ENCODE measurements around the gene CACNB4.
"Not testable (repeated sequence)": the region's sequence is repeated elsewhere in the genome, so short reads cannot be mapped to it uniquely, and the experiment has no call there.

Gene CACNB4

GRCh38 chr2:152098496-152099366, at the start of gene CACNB4:
CACNB4 (minus strand) TSS chr2:152099044.
- DNase-seq (ENCODE audit: low spot score) = no peak

DNA sequence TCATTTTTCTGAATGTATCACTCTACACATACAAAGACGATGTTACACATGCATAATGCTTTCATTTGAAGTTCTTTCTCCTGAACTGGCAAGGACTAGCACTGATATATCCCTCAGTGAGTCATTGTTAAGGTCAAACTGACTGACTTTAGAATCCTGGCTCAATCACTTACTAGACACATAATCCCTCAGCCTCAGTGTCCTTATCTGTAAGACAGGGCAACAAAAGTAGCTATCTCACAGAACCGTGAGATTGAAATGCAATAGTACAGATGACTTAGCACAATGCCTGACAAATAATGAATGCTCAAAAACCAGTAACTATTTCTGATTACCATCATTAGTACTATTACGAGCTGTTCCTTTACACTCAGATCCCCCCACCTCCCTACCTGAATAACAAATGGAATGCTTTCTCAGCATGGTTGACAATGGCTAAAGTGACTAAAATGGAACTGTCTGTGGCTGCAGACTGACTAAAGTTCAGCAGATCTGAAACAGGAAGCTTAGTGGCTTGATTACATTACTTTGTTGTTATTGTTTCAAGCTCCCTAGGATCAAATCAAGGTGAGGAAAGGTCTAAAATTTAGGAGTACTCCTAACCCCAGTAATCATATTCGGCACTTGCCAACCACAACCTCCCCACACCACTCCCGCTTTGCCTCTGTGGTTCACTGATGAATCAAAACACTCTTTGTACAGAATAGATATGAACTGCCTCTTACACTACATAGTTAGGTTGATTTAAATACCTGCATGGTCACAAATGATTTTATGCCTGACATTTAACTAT, 35.8 kb upstream of the CACNB4 start:
- DNase-seq (ENCODE audit: low spot score) = no peak

DNA sequence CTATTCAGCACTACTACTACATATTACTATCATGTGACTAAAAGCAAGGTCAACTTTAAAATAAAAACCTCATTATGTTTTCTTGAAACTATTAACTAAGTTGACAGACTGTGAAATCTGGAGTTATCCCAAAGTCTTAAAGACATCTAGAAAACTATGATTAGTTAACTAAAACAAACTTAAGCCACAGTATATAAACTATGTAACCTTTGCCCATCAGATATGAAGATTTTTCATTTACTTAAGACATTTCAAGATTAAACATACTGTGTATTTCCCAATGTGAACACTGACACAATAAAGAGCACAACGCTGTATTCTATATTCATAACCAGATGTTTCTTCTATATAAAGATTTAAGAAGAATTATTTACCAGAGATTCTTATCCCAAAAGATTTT, 33.5 kb upstream of the CACNB4 start:
- no peak for DNase-seq (ENCODE audit: low spot score)

DNA sequence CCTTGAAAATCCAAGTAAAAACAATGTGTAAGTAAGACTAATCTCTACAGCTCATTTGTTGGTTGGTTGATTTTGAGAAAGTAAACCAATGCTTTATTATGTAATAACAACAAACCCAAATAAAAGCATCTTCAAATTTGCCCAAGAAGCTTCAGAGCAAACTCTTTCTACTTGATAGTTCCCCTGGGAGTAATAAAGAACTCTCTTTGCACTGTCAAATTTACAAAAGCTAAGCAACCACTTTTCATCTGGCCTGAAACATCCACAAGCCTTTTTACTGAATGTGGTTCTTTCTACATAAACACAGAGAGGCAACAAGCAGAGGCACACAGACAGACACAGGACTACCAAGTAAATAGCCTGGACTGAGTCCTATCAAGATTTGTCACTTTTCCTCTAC, 28.8 kb upstream of the CACNB4 start:
- no peak for DNase-seq (ENCODE audit: low spot score)

GRCh38 chr2:152126664-152127063, 27.8 kb upstream of the CACNB4 start:
- no peak for DNase-seq (ENCODE audit: low spot score)

DNA sequence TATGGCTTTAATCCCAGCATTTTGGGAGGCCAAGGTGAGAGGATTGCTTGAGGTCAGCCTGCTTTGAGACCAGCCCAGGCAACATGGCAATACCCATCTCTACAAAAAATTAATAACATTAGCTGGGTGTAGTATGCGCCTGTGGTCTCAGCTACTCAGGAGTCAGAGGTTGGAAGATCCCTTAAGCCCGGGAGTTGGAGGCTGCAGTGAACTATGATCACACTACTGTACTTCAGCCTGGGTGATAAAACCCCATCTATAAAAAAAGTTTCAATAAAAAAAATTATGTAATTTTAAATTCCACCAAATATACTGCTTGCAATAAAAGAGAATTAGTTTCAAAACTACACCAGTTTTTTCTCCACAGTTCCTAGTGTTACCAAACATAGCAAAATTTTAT, 23.3 kb upstream of the CACNB4 start:
- DNase-seq (ENCODE audit: low spot score) = no peak

DNA sequence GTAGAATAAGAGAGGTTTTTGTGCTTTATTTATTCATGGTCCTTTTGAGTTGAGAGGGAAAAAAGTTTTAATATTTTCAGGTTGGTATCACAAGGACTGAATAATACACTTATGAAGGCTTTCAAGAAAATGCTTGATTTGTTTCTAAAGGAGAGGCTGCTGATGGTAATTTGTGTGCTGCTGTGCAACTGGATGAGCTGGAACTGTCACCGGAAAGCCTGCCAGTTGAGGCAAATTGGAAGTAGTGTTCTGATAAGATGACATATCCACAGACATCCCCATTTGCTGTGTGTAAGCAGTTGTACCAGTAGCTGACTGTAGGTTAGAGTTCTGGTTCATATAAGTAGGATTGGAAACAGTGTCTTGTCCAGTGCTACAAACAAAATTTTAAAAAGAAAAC, 21.6 kb upstream of the CACNB4 start:
- DNase-seq (ENCODE audit: low spot score) = no peak

DNA sequence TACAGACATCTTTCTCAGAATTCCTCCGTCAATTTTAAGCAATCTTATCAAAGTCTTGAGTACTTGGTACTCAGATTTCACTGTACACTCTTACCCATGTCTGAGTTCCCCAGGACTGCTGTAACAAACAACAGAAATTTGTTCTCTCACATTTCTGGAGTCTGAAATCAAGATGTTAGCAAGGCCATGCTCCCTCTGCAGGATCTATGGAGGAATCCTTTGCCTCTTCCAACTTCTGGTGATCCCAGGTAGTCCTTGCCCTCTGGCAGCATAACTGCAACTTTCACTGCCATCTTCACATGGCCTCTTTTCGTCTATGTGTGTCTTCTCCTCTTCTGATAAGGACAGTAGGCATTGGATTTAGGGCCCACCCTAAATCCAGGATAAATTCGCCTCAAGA, 17.1 kb upstream of the CACNB4 start:
- DNase-seq (ENCODE audit: low spot score) = peak; percentile 28

DNA sequence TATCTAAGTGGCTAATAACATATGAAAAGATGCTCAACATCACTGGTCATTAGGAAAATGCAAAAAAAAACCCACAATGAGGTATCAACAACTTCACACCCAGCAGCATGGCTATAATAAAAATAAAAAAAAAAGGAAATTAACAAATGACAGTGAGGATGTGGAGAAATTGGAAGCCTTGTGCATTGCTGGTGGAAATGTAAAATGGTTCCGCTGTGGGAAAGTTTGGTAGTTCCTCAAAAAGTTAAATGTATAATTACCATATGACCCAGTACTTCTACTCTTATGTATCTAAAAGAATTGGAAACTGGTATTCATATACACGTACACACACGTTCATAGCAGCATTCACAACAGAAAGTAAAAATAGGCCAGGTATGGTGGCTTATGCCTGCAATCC, 15.5 kb upstream of the CACNB4 start:
- DNase-seq (ENCODE audit: low spot score) = no peak

DNA sequence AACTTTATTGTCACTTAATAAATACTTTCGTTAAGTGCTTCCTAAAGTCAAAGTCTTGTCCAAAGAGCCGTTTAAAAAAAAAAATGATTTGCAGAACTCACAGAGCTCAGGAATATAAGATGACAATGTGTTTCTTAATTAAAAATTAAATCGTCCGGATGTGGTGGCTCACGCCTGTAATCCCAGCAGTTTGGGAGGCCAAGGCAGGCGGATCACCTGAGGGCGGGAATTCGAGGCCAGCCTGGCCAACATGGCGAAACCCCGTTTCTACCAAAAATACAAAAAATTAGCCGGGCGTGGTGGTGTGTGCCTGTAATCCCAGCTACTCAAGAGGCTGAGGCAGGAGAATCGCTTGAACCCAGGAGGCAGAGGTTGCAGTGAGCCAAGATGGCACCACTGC, 8.3 kb upstream of the CACNB4 start:
- DNase-seq (ENCODE audit: low spot score) = not testable (repeated sequence)

DNA sequence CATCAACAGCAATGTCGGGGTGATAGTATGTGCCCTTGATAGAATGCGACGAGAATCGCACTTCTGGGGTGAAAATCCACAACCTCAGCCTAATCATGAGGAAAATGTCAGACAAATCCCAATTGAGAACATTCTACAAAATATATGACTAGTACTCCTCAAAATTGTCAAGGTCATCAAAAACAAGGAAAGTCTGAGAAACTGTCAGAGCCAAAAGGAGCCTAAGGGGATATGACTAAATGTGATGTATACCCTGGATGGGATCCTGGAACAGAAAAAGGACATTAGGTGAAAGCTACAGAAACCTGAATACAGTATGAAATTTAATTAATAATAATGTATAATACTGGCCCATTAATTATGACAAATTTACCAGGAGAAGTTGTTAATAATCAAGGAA, 7.6 kb upstream of the CACNB4 start:
- no peak for DNase-seq (ENCODE audit: low spot score)

DNA sequence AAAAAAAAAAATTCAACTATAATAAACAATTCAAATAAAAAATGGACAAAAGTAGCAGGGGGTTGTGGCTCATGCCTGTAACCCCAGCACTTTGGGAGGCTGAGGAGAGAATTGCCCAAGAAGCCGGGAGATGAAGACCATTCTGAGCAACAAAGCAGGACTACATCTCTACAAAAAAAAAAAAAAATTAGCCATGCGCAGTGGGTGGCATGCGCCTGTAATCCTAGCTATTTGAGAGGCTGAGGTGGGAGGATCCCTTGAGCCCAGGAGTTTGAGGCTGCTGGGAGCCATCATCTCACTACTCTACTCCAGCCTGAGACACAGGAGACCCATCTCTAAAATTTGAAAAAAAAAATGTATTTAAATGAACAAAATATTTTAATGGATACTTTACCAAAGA, 4.4 kb upstream of the CACNB4 start:
- no peak for DNase-seq (ENCODE audit: low spot score)

- no peak for DNase-seq (ENCODE audit: low spot score)
These were observed 2.1 kb upstream of the CACNB4 start for GRCh38 chr2:152100961-152101360.

- peak; percentile 34 for DNase-seq (ENCODE audit: low spot score)
These were observed 665 bp upstream of the CACNB4 start for GRCh38 chr2:152099367-152100050.

DNA sequence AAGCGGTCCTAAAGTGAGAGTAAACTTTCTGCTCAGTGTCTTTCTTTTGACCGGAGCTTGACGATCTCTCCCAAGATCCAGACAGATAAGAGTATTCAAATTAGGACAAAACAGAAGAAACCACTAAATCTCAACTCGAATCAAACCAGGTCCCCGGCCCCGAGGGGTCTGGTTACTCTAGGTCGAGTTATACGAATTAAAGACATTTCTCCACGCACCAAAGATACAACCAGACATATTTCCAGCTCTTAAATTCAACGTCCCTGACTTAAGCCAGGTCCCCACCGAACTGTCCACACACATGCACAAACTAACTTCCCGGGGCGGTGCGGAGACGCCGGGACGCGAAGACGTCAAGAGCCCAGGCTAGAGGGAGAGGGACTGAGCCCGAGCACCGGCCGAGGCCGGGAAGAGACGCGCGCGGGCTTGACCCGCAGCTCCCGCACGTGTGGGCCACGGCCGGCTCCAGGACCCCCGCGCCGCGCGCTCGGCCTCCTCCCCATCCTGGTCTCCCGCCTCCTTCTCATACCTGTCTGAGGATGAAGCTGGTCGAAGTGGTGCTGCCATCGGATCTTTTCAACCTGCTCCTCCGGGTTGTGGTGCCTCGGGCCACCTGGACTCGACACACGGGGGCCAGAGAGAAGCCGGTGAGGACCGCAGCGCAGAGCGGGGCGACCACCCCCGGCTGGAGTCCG, 896 bp downstream of the CACNB4 start:
- peak; percentile 16 for DNase-seq (ENCODE audit: low spot score)

- peak; percentile 14 for DNase-seq (ENCODE audit: low spot score)
These were observed 1.5 kb downstream of the CACNB4 start for GRCh38 chr2:152097290-152097800.

- DNase-seq (ENCODE audit: low spot score) = no peak
These were observed 3.7 kb downstream of the CACNB4 start for GRCh38 chr2:152095146-152095545.

- no peak for DNase-seq (ENCODE audit: low spot score)
These were observed 4.8 kb downstream of the CACNB4 start for GRCh38 chr2:152094014-152094413.

DNA sequence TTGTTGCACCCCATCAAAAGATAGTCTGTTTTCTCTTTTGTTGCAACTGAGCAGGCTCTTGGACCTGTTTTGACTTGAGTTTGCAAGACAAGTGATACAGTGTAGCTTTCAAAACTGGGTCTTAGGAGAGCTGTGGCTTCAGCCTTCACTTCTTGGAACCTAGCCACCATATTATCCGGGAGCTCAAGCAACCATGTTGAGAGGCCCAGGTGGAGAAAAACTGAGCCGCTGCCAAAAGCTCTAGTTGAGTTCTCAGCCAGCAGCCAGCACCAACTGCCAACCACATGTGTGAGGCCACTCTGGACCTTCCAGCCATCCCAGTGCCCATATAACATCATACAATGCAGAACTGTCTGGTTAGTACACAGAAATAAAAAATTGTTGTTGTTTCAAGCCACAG, 5.4 kb downstream of the CACNB4 start:
- peak; percentile 70 for DNase-seq (ENCODE audit: low spot score)

GRCh38 chr2:152092095-152092494, 6.7 kb downstream of the CACNB4 start:
- no peak for DNase-seq (ENCODE audit: low spot score)

- not testable (repeated sequence) for DNase-seq (ENCODE audit: low spot score)
These were observed 8.1 kb downstream of the CACNB4 start for GRCh38 chr2:152090726-152091125.

DNA sequence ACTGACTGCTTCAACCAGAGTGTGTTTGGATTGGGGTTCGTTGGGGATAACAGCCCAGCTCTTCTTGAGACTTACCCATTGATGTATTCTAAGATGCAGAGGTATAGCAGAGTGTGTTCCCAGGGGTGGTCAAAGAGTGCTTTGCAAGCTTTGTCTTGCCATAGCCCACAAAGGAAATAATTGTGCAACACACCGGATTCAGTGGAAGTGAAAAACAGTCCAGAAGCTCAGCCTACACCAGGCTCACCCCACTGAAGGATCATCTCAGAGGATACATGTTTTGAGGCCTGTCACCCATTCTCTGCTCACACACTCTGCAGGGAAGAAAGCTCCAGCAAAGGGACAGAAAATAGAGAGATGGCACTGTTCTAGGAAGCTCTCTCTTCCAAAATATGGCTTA, 9.6 kb downstream of the CACNB4 start:
- DNase-seq (ENCODE audit: low spot score) = no peak
